ENCODE measurements around the gene LFNG.

GRCh38 chr7:2520761-2521290, 1.3 kb downstream of the LFNG start:
- no peak for TF ChIP-seq TAF1 (IDR thresholded peaks at IDR 0.05; ENCODE audit: borderline replicate concordance, insufficient read depth, low read length)
- no peak for TF ChIP-seq REST (IDR thresholded peaks at IDR 0.05; ENCODE audit: insufficient read depth in 1 of 2, low read depth in 2 of 2, low read length in 2 of 2)
- TF ChIP-seq POLR2AphosphoS5 (IDR thresholded peaks at IDR 0.05; ENCODE audit: low read depth, low read length) = no peak
